IPS-18c (cell line): Measurements from ENCODE around the gene SYNE1.
A peak's percentile ranks its signal among the peaks of the same experiment; 100 is the strongest.

Experiments
- H3K4me3 ChIP-seq: 2 replicates; pipeline ENCODE4 v1.7.0; 2013; ENCODE audit warnings: low read depth, mild to moderate bottlenecking, low read length, moderate library complexity; ENCODE audit not compliant: insufficient read depth
- H3K9me3 ChIP-seq: one replicate; pipeline ENCODE4 v1.6.1; 2013; ENCODE audit warnings: mild to moderate bottlenecking, low read length, moderate library complexity; ENCODE audit not compliant: control insufficient read depth, insufficient read depth

Gene SYNE1

DNA sequence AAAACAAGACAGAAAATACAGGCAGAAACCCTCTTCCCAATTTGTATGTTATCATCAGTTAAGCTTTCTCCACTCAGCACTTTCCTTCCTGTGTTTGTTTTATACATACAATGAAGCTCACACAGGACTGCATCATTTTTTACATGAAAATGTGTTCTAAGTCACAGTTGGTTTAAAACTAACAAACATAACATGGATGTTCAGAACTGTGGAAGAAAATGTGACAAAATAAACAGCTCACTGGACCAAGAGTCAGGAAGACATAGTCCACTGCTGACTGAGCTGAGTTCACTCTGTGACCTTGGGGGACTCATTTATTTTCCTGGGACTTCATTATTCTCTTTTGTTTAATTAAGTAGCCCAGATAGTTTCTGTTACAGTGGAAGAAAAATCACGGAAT is 331.5 kb downstream of the SYNE1 start:
- no peak overlapping the region for H3K4me3 ChIP-seq
- H3K9me3 ChIP-seq, result no peaks in the 10 kb centered on the region

DNA sequence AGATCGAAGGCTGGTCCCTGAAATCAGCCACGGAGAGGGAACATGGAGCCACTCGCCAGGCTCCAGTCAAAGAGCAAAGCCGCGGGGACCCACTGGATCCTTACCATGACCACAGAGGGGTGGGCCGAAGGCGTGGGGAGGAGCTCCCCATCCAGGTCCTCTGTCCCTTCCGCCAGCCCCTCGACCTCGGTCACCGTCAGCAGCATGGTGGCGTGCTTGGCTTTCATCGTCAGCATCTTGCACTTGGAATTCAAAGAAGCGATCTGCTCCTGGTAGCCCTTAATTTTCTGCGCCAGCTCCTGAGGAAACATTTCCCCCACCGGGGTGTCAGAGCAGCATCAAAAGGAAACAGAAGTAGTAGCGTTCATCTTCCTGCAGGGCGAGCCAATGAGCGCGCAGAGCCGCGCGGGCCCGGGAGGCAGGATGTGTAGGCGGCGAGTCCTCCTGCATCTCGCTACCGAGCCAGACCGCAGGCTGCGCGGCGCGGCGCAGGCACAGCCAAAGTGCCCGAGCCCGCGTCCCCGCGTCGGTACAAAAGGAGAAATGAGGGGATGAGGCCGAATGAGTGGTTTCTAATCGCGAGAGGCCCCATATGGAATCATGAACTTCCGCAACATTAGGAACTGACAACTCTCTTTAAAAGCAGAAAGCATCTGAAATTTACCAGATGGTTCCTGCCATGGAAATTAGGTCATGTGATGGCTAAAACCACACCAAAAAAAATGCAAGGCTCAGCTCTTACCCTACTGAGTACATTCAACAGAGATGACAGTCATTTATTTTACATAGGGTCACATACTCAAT is 335.2 kb downstream of the SYNE1 start:
- Histone ChIP-seq H3K4me3 (peak overlapping the region; percentile 42), H3K9me3 (no peaks in the 10 kb centered on the region)

DNA sequence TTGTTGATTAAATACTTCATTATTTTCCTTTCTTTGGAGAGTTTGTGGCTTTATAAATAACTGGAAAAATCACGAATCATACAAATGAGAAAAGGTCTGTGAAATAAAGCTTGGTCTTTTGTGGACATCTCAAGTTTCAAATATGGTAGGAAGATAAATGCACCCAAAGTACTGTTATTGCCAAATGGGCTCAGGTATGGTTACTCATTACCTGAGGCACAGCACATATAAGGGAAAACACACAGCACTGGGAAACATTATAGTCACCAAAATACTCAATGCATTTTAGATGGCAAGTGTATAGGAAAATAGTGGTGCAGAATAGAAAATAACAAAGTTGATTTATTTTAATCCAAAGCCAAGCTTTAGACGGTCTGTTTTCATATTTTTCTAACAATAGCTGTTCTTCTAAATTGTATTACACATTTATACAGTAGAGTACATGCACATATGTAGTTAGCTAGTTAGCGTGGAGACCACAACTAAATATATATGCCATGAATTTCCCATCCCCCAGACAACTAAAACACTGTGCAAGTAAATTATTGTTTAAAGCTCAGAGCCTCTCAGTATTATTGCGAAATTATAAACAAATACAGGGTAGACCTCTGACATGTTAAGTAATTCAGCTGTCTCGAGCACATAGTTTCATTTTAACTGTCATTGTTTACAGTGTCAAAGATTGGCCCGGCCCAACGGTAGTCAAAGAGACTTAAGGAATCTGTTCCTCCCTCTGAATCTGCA is 336.0 kb downstream of the SYNE1 start:
- Histone ChIP-seq H3K4me3 (peak overlapping the region; percentile 42), H3K9me3 (no peaks in the 10 kb centered on the region)

DNA sequence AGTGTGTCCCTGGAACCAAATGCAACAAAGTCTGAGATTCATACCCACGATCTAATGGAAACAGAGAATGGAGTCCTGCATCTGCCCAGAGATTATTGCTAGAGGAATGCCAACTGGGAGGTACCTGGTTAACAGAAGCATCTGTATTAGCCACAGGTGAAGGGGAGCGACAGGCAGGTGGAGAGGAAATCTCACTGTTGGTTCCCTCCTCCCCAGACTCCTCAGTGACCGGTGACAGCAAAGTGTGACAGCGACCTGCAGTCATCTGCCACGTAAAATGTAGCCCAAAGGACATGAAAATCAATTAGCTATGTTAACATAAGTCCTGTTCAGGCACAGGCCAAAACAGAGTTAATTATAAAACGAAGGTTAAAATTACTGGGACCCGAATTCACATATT is 336.6 kb downstream of the SYNE1 start:
- Histone ChIP-seq H3K4me3 (no peak overlapping the region), H3K9me3 (no peaks in the 10 kb centered on the region)

DNA sequence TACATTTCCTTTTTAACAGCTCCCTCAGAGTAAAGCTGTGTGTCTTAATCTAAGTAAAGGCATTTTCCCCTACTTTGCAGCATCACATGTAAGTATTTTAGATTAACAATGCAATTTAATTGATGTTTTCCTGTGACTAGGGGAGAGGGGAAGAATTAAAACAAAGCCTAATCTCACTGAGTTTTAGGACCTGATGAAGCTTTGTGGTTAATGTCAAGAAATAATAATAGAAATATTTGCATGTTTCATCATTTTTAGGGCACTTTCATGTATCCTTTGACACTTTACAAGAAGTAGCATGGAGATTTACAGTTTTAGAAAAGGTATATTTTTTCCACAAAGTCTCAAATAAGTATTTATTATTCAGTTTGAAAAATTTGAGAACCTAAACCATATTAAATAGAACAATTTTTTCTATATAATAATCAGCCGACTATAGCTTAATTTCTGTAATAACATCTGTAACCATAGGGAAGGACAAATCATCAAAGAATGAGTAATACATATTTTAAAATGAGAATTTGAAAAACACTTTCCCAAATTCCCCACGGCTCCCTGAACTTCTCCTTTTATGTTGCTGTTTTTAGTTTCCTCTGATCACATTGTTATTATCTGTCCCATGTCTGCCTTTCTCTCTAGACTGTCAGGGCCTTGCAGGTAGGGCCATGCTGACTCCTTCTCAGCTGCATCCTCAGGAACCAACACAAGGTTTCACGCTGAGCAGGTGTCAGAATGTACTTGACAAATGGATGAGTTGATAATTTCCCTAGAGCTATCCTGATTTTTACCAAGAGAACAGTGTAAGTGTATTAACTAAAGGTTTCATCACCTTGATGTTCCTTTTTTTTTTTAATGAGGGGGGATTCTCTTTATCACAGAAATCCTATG is 338.1 kb downstream of the SYNE1 start:
- Histone ChIP-seq H3K4me3 (no peak overlapping the region), H3K9me3 (no peaks in the 10 kb centered on the region)

DNA sequence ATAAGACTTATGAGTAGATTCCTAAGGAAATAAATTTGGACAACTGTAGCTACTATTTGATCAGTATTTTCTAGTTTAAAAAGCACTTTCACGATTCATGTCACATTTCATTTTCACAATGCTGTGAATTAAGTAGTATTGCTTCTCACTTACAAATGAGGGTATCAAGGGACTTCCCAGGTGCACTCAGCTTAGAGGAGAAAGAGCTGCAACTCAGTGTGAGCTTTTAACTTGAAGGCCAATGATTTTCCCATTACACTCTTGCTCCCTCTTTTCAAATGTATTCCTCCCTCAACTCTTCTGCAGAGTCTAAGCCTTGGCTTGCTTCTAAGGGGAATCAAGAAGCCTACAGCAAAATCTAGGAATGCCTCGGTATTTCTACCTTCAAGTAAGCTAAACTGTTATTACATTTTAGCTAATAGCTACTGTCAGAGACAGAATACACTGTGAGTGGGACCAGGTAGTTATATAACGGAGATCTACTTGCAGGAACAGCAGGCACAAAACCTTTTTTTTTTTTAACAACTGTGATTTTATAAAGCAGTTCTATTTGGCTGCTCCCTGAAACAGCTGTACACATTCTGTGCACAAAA is 339.0 kb downstream of the SYNE1 start:
- no peak overlapping the region for H3K4me3 ChIP-seq
- H3K9me3 ChIP-seq, result no peaks in the 10 kb centered on the region

DNA sequence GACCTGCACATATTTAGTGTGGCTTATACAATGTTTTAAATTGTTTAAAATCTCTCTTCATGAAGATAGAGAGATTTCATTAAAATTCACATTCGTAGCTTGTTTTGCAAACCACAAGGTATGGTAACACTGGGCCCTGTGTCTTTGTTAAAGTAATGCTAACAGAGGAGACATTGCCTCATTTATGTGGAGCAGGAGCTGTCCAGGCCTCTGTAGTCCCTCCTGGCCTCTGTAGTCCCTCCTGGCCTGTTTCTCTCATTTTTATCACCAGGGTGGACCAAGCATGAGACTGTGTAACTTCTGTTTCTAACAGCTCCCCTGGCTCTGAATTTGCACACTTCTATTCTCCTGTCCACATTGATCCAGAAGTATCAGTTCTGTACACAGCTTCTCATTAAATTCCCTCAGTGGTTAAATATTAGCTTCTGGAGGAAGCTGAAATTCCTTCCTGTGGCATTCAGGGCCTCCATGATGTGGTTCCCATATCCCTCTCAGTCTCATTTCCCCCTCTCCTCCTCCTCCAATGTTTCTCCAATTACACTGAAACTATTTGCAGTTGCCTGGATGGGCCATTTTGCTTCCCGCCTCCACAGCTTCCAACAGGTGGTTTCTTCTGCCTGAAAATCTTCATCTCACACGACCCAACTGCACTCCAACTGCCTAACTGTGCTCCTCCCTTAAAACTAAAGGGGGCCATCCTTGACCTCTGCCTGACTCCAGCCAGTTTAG is 340.4 kb downstream of the SYNE1 start:
- H3K9me3 ChIP-seq, result no peaks in the 10 kb centered on the region
- no peak overlapping the region for H3K4me3 ChIP-seq

DNA sequence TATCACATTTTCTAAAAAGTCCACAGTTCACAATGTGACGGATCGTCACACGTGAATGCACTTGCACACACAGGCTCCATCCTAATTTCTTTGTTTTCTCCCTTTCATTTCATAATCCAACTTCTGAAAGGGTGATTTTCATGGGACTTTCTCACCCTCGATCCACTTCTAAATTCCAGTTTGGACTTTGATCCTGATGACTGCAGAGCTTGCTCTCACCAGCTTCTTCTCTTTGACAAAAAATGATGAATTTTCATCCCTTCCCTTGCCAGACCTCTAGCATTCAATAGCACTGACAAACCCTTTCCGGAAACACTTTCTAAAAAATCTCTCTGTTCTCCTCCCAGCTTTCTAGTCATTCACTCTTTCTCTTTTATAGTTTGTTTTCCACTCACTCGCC is 341.2 kb downstream of the SYNE1 start:
- Histone ChIP-seq H3K9me3 (no peaks in the 10 kb centered on the region), H3K4me3 (no peak overlapping the region)

DNA sequence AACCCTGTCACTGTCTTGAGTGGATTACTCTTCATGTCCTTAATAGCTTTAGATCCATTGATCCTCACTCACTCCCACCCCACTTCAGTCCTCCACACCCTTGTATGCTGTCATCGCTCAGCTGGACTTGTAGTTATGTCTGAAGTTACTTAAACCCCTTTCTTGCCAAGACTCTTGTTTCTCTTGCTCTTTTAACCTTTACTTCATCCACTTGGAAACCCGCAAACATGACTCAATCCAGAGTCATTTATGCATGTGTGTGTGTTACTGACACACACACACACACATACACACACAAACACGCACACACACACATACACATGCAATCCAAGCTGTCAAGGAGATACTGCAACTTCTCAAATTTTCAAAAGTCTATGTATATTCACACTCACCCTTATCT is 341.8 kb downstream of the SYNE1 start:
- no peak overlapping the region for H3K4me3 ChIP-seq
- no peaks in the 10 kb centered on the region for H3K9me3 ChIP-seq

DNA sequence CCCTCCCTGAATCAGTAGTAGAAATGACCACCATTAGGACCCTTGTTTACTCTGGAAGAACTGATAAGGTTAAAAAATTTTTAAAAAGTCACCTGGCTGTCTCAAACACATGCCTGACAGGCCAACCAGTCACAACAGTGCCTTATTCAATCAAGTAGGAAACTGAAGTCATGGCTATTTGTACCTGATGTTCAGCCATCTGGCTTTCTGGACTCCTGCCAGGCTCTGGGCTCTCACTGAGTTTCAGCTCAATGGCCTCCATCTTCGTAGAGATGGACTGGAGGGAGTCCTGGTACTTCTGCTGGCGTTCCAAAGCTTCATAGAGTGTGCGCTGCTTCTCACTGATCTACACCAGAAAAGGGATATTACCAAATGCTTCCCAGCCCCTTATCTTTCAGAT is 343.8 kb downstream of the SYNE1 start:
- Histone ChIP-seq H3K9me3 (no peaks in the 10 kb centered on the region), H3K4me3 (no peak overlapping the region)

DNA sequence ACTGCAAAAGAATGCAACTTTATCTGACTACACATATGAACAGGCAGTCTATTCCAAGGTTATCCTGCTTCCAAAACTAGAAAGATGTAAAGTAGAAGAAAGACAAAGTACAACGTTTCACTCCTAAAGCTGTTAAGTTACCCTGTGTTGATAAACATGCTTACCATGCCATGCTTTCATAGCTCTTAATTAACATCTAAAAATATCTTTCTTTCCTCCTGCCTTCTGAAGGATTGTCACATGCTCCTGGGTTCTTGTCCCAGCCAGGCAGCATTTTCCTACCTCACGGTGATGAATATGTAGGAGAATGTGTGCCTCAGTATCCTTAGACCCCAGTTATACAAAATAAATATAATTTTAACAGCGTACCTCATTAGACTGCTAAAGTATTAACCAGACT is 344.6 kb downstream of the SYNE1 start:
- Histone ChIP-seq H3K9me3 (no peaks in the 10 kb centered on the region), H3K4me3 (no peak overlapping the region)

DNA sequence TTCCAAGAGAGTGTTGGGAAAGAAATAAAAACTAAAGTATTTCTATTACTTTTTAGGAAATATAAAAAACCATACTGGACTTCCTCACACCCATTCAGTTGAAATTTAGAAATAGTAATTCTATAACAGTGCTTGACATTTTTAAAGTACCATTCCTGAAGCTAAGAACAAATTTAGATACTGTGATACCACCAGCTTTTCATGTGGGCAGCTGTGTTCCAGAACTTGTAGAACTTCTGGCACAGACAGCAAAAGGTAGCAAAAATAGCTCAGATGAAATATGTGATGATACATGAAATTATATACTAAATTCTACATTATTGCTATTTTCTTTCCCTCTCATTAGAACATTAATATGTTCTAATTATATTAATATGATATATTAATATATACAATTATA is 346.5 kb downstream of the SYNE1 start:
- Histone ChIP-seq H3K9me3 (no peaks in the 10 kb centered on the region), H3K4me3 (no peak overlapping the region)

DNA sequence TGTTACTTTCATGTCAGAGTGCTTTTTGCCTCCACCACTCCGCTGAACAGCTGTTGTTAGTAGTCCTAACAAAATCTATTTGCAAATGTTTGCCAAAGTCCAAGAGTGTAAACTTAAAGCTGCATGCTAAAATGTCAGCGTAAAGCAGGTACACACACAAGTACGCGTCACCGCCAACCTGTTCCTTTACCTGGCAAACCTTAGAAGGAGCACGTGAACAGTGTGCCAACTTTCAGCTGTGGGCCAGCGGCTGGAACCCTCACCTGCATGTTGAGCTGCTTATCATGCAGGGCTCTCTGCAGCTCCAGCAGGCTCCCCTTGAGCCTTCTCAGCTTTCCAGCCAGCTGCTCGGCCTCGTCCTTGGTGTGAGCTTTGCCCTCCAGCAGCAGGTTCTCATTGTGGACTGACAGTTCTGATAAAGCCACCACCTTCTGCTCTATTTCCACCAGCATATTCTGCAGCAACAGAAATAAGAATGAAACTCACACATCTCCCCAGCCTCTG is 359.3 kb downstream of the SYNE1 start:
- Histone ChIP-seq H3K4me3 (no peak overlapping the region), H3K9me3 (no peaks in the 10 kb centered on the region)

DNA sequence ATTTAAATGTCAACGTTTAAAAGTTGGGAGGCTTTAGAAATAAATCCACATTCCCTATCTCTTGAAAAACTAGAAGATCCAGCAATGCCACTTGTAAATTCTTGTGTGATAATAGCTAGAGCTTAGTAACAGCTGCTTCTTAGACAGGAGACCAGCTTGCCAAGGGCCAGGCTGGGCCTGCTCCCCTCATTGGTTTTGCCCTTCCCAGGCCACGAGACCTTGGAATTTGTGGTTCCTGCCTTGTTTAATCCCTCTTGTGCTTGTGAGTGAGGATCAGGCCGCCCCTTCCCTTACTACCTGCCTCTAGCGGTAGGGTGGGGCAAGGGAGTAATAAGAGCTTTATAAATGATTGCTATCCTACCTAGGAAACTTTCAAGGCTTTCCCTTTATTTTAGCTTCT is 363.5 kb downstream of the SYNE1 start:
- Histone ChIP-seq H3K4me3 (no peak overlapping the region), H3K9me3 (no peaks in the 10 kb centered on the region)

DNA sequence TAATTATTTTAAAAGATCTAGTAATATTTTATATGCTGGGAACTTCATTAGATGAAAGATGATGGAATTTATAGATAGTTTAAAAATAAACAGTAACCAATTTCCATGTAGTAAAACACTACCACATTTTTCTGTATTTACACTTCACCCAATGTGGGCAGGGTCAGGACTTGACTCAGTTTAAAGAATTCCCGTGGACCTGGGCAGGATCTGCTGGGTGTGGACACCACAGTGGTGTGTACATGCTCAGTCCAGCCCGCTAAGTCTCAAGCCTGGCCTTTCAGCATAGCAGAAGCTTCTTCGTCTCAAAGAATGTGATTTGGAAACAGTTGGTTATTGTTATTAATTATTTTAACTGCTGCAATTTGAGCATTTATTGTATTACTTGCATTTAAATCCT is 364.2 kb downstream of the SYNE1 start:
- H3K4me3 ChIP-seq, result no peak overlapping the region
- no peaks in the 10 kb centered on the region for H3K9me3 ChIP-seq

DNA sequence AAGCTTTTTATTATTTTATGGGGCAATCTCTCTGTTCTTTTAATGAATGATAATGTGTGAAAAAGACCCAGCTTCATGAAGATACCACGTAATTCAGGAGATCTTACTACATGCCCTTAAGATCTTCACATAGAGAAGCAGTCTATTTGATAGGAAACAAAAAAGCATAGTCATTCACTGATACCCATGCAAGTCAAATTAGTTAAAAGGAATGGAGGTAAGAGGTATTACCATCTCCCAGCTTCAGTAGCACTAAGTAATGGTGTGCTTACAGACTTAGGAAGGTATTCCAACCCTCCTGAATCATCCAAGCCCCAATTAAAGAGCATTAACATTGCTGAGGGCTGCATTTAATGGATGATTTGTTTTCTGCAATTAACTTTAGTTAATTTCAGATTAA is 364.7 kb downstream of the SYNE1 start:
- Histone ChIP-seq H3K4me3 (no peak overlapping the region), H3K9me3 (no peaks in the 10 kb centered on the region)
